MM.1S (cell line): Measurements from ENCODE around the gene KLK6.

Source experiments
- DNase-seq: peaks from one replicate; pipeline ENCODE4 v3.0.0-alpha.2; 2015
- H2AFZ ChIP-seq: fragments of 300-600 bp; sonication (generic); 2 replicates; pipeline ENCODE4 v1.6.0; 2016; ENCODE audit warnings: antibody characterized with exemption, low read length
- H3F3A ChIP-seq: fragments of 300-600 bp; sonication (generic); 2 replicates; pipeline ENCODE4 v1.6.1; 2016; ENCODE audit warnings: mild to moderate bottlenecking, antibody characterized with exemption, low read length, moderate library complexity, mixed read lengths; ENCODE audit not compliant: insufficient read depth
- H3K27ac ChIP-seq: fragments of 300-600 bp; sonication (generic); 2 replicates; pipeline ENCODE4 v1.5.1; 2016; ENCODE audit warnings: mild to moderate bottlenecking, low read length
- H3K27me3 ChIP-seq: fragments of 300-600 bp; sonication (generic); replicated peaks from 2 replicates; pipeline ENCODE4 v1.6.0; 2016; ENCODE audit warnings: low read length; ENCODE audit not compliant: insufficient read depth
- H3K36me3 ChIP-seq: fragments of 300-600 bp; sonication (generic); replicated peaks from 2 replicates; pipeline ENCODE4 v1.6.1; 2016; ENCODE audit warnings: mild to moderate bottlenecking, low read length, mixed read lengths; ENCODE audit not compliant: insufficient read depth
- H3K4me1 ChIP-seq: fragments of 300-600 bp; sonication (generic); 2 replicates; pipeline ENCODE4 v1.6.1; 2016; ENCODE audit warnings: low read length, mixed read lengths
- H3K4me2 ChIP-seq: fragments of 300-600 bp; sonication (generic); 2 replicates; pipeline ENCODE4 v1.6.0; 2016; ENCODE audit warnings: low read depth, low read length
- H3K4me3 ChIP-seq: fragments of 300-600 bp; sonication (generic); 2 replicates; pipeline ENCODE4 v1.5.1; 2016; ENCODE audit warnings: low read length, mixed read lengths
- H3K79me2 ChIP-seq: fragments of 300-600 bp; sonication (generic); 2 replicates; pipeline ENCODE4 v1.6.1; 2016; ENCODE audit warnings: mixed run types, low read length, mixed read lengths
- H3K9ac ChIP-seq: fragments of 300-600 bp; sonication (generic); 2 replicates; pipeline ENCODE4 v1.6.1; 2016; ENCODE audit warnings: low read length, mixed read lengths
- H3K9me2 ChIP-seq: fragments of 300-600 bp; sonication (generic); replicated peaks from 2 replicates; pipeline ENCODE4 v1.6.1; 2016; ENCODE audit warnings: mild to moderate bottlenecking, low read length, mixed read lengths; ENCODE audit not compliant: insufficient read depth
- H3K9me3 ChIP-seq: fragments of 300-600 bp; sonication (generic); replicated peaks from 2 replicates; pipeline ENCODE4 v1.6.1; 2016; ENCODE audit warnings: mild to moderate bottlenecking, low read length, mixed read lengths; ENCODE audit not compliant: insufficient read depth
- H4K20me1 ChIP-seq: fragments of 300-600 bp; sonication (generic); 2 replicates; pipeline ENCODE4 v1.6.1; 2016; ENCODE audit warnings: mild to moderate bottlenecking, low read length, moderate library complexity, mixed read lengths; ENCODE audit not compliant: insufficient read depth
- EZH2 ChIP-seq: fragments of 300-600 bp; sonication (generic); optimal IDR thresholded peaks from 2 replicates; pipeline ENCODE3; 2017; ENCODE audit warnings: low read depth, mild to moderate bottlenecking, antibody characterized with exemption, low read length, mixed read lengths
- EZH2phosphoT487 ChIP-seq: fragments of 300-600 bp; sonication (generic); IDR thresholded peaks from 2 replicates; pipeline ENCODE4 v1.6.1; 2018; ENCODE audit warnings: antibody characterized with exemption, low read length
- TF ChIP-seq, protein P1 (sequence below): fragments of 300-600 bp; sonication (generic); IDR thresholded peaks from 2 replicates; pipeline ENCODE4 v1.5.1; 2016; ENCODE audit warnings: antibody characterized with exemption, low read length, mixed read lengths

KLK6 gene

DNA sequence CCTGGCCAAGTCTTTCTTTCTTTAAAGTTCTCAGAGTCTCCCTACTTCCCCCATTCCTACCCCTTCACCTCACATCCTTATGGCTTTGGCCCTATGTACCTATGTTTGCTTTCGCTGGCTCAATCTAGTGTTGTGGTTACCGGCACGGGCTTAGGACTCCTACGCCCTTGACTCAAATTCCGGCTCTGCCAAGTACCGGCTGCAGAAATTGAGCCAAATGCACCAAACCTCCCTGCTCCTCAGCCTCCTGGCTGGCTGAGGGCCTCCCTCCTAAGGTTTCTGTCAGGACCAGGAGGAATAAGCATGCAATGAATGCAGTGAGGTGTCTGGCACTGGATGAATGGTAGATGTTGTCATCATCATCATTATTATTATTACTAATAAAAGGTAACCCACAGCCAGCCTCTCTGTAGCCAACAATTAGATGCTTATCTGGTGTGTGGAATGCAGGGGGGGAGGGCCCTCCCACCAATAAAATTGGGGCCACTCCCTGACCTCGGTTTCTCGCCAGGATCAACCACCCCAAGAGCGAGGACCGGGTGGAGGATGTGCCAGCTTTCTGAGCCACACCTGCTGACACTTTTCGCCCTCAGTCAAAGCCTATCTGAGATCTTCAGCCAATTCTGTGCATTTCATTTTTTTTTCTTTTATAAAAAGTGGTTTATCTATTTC lies 37.2 kb downstream of the KLK6 start:
- Histone ChIP-seq H4K20me1 (no peaks in the 10 kb centered on the region), H2AFZ (no peak overlapping the region)
- no peak for TF ChIP-seq EZH2
- TF ChIP-seq, protein P1, sequence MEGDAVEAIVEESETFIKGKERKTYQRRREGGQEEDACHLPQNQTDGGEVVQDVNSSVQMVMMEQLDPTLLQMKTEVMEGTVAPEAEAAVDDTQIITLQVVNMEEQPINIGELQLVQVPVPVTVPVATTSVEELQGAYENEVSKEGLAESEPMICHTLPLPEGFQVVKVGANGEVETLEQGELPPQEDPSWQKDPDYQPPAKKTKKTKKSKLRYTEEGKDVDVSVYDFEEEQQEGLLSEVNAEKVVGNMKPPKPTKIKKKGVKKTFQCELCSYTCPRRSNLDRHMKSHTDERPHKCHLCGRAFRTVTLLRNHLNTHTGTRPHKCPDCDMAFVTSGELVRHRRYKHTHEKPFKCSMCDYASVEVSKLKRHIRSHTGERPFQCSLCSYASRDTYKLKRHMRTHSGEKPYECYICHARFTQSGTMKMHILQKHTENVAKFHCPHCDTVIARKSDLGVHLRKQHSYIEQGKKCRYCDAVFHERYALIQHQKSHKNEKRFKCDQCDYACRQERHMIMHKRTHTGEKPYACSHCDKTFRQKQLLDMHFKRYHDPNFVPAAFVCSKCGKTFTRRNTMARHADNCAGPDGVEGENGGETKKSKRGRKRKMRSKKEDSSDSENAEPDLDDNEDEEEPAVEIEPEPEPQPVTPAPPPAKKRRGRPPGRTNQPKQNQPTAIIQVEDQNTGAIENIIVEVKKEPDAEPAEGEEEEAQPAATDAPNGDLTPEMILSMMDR, result no peak
- no peak for TF ChIP-seq EZH2phosphoT487

DNA sequence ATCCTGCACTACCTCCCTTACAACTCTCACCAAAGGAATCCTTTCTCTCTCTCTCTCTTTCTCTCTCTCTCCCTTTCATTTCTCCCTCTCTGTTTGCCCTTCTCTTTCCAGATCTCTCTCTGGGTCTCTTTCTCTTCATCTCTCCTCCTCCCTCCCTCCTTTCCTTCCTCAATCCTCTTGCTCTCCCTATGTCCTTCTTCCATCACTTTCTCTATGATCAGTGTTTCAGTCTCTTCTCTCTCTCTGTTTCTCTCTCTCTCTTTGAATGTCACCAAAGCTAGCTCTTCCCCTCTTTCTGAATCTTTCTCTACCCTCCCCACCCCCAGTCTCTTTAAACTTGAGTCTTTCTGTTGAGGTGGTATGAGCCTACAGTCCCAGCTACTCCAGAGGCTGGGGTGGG lies 38.4 kb downstream of the KLK6 start:
- TF ChIP-seq, protein P1, result no peak
- TF ChIP-seq EZH2, result no peak
- no peak for TF ChIP-seq EZH2phosphoT487
- DNase-seq, result no peak
- Histone ChIP-seq H2AFZ (no peak overlapping the region), H3K27ac (no peak overlapping the region), H3K4me1 (no peaks in the 10 kb centered on the region), H3K9me2 (no peaks in the 10 kb centered on the region), H3K4me2 (no peak overlapping the region), H3K9ac (no peak overlapping the region), H3K9me3 (no peaks in the 10 kb centered on the region), H3K36me3 (no peaks in the 10 kb centered on the region), H3K79me2 (no peaks in the 10 kb centered on the region), H3K4me3 (no peak overlapping the region), H4K20me1 (no peaks in the 10 kb centered on the region), H3K27me3 (peaks cover 82% of the 10 kb centered on the region), H3F3A (no peaks in the 10 kb centered on the region)

More for the DNA sequence above, 37.2 kb downstream of the KLK6 start:
- no peaks in the 10 kb centered on the region for H3K9me3 ChIP-seq
- H3K9me2 ChIP-seq, result no peaks in the 10 kb centered on the region
- no peak overlapping the region for H3K4me2 ChIP-seq
- no peak for DNase-seq
- no peaks in the 10 kb centered on the region for H3K36me3 ChIP-seq
- H3K27me3 ChIP-seq, result peaks cover 81% of the 10 kb centered on the region
- H3K9ac ChIP-seq, result no peak overlapping the region
- no peaks in the 10 kb centered on the region for H3K79me2 ChIP-seq
- H3K27ac ChIP-seq, result no peak overlapping the region
- no peak overlapping the region for H3K4me3 ChIP-seq
- H3F3A ChIP-seq, result no peaks in the 10 kb centered on the region
- H3K4me1 ChIP-seq, result no peaks in the 10 kb centered on the region

DNA sequence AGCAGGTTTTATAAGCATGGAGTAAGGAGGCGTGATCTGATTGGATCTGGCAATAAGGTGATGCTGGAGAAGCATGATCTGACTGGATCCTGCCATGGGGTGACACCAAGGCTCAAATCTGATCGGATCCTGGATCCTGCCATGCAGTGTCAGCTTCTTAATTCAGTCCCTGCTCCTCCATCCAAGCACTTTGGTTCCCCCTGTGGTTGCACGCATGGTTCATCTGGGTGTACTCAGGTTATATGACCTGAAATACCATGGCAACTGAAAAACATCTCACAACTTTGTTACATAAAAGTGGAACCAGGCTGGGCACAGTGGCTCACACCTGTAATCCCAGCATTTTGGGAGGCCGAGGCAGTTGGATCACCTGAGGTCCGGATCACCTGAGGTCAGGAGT lies 40.6 kb downstream of the KLK6 start:
- H3K4me3 ChIP-seq, result no peak overlapping the region
- H2AFZ ChIP-seq, result no peak overlapping the region
- H3K79me2 ChIP-seq, result no peaks in the 10 kb centered on the region
- TF ChIP-seq, protein P1, result no peak
- TF ChIP-seq EZH2phosphoT487 (no peak), EZH2 (no peak)
- no peak overlapping the region for H3K4me2 ChIP-seq
- no peak for DNase-seq
- no peaks in the 10 kb centered on the region for H3K4me1 ChIP-seq
- H3K36me3 ChIP-seq, result no peaks in the 10 kb centered on the region
- H3K27me3 ChIP-seq, result peaks cover 81% of the 10 kb centered on the region
- no peak overlapping the region for H3K27ac ChIP-seq
- H3K9me2 ChIP-seq, result no peaks in the 10 kb centered on the region
- no peaks in the 10 kb centered on the region for H3K9me3 ChIP-seq
- no peaks in the 10 kb centered on the region for H4K20me1 ChIP-seq
- H3K9ac ChIP-seq, result no peak overlapping the region
- H3F3A ChIP-seq, result no peaks in the 10 kb centered on the region
